GM18868 (cell line): Measurements from ENCODE around the gene WDR20.

ENCODE experiments used
- ATAC-seq: cut with Tn5 transposase; IDR thresholded peaks from one replicate; pipeline ENCODE4 v1.9.1; 2021; ENCODE audit warnings: mild to moderate bottlenecking, moderate library complexity; ENCODE audit not compliant: unreplicated experiment

The WDR20 gene

GRCh38 chr14:102215576-102216250 is 76.0 kb downstream of the WDR20 start:
- no peak for ATAC-seq

- ATAC-seq = no peak
Measured at GRCh38 chr14:102217399-102217798, 77.7 kb downstream of the WDR20 start.

- ATAC-seq = no peak
Measured at GRCh38 chr14:102217987-102218421, 78.3 kb downstream of the WDR20 start.

- ATAC-seq = no peak
Measured at GRCh38 chr14:102218688-102219087, 79.0 kb downstream of the WDR20 start.

GRCh38 chr14:102219316-102219715 is 79.6 kb downstream of the WDR20 start:
- ATAC-seq = no peak

GRCh38 chr14:102220031-102220430 is 80.3 kb downstream of the WDR20 start:
- peak; percentile 86 for ATAC-seq

- no peak for ATAC-seq
Measured at GRCh38 chr14:102221026-102221425, 81.3 kb downstream of the WDR20 start.

GRCh38 chr14:102222009-102222575 is 82.4 kb downstream of the WDR20 start:
- ATAC-seq = no peak

- ATAC-seq = no peak
Measured at GRCh38 chr14:102222751-102223150, 83.1 kb downstream of the WDR20 start.

GRCh38 chr14:102223682-102224081 is 84.0 kb downstream of the WDR20 start:
- ATAC-seq = no peak

GRCh38 chr14:102225386-102225785 is 85.7 kb downstream of the WDR20 start:
- ATAC-seq = no peak

GRCh38 chr14:102225936-102226335 is 86.2 kb downstream of the WDR20 start:
- ATAC-seq = no peak

- ATAC-seq = no peak
Measured at GRCh38 chr14:102226356-102227125, 86.8 kb downstream of the WDR20 start.

- no peak for ATAC-seq
Measured at GRCh38 chr14:102227184-102227964, 87.7 kb downstream of the WDR20 start.

- ATAC-seq = no peak
Measured at GRCh38 chr14:102229071-102229738, 89.5 kb downstream of the WDR20 start.

GRCh38 chr14:102229739-102230092 is 90.0 kb downstream of the WDR20 start:
- ATAC-seq = no peak

- no peak for ATAC-seq
Measured at GRCh38 chr14:102230481-102231210, 90.9 kb downstream of the WDR20 start.

- no peak for ATAC-seq
Measured at GRCh38 chr14:102231476-102232347, 92.0 kb downstream of the WDR20 start.

- no peak for ATAC-seq
Measured at GRCh38 chr14:102232348-102232625, 92.6 kb downstream of the WDR20 start.
